Measurements from ENCODE around the gene FAM170B.

The FAM170B gene

GRCh38 chr10:49107111-49107886 is 26.5 kb downstream of the FAM170B start:
- DNase-seq (ENCODE audit: low read depth in 2 of 2, low spot score in 1 of 2): no peak

GRCh38 chr10:49106451-49106850 is 27.4 kb downstream of the FAM170B start:
- DNase-seq (ENCODE audit: low read depth in 2 of 2, low spot score in 1 of 2): no peak

GRCh38 chr10:49105076-49105475 is 28.7 kb downstream of the FAM170B start:
- no peak for DNase-seq (ENCODE audit: low read depth in 2 of 2, low spot score in 1 of 2)

- DNase-seq (ENCODE audit: low read depth in 2 of 2, low spot score in 1 of 2): no peak
Measured at GRCh38 chr10:49104323-49104722, 29.5 kb downstream of the FAM170B start.

GRCh38 chr10:49103761-49104160 is 30.1 kb downstream of the FAM170B start:
- no peak for DNase-seq (ENCODE audit: low read depth in 2 of 2, low spot score in 1 of 2)

- no peak for DNase-seq (ENCODE audit: low read depth in 2 of 2, low spot score in 1 of 2)
Measured at GRCh38 chr10:49099046-49099445, 34.8 kb downstream of the FAM170B start.

GRCh38 chr10:49096890-49097445 is 36.9 kb downstream of the FAM170B start:
- DNase-seq (ENCODE audit: low read depth in 2 of 2, low spot score in 1 of 2): no peak

- no peak for DNase-seq (ENCODE audit: low read depth in 2 of 2, low spot score in 1 of 2)
Measured at GRCh38 chr10:49094646-49095045, 39.2 kb downstream of the FAM170B start.

GRCh38 chr10:49093922-49094321 is 39.9 kb downstream of the FAM170B start:
- DNase-seq (ENCODE audit: low read depth in 2 of 2, low spot score in 1 of 2): no peak

- no peak for DNase-seq (ENCODE audit: low read depth in 2 of 2, low spot score in 1 of 2)
Measured at GRCh38 chr10:49092477-49092876, 41.3 kb downstream of the FAM170B start.

- no peak for DNase-seq (ENCODE audit: low read depth in 2 of 2, low spot score in 1 of 2)
Measured at GRCh38 chr10:49091450-49092210, 42.2 kb downstream of the FAM170B start.

GRCh38 chr10:49090696-49091380 is 43.0 kb downstream of the FAM170B start:
- DNase-seq (ENCODE audit: low read depth in 2 of 2, low spot score in 1 of 2): no peak

- DNase-seq (ENCODE audit: low read depth in 2 of 2, low spot score in 1 of 2): no peak
Measured at GRCh38 chr10:49090189-49090575, 43.6 kb downstream of the FAM170B start.

- no peak for DNase-seq (ENCODE audit: low read depth in 2 of 2, low spot score in 1 of 2)
Measured at GRCh38 chr10:49089557-49090188, 44.1 kb downstream of the FAM170B start.

- no peak for DNase-seq (ENCODE audit: low read depth in 2 of 2, low spot score in 1 of 2)
Measured at GRCh38 chr10:49089152-49089551, 44.7 kb downstream of the FAM170B start.

GRCh38 chr10:49086889-49087288 is 46.9 kb downstream of the FAM170B start:
- no peak for DNase-seq (ENCODE audit: low read depth in 2 of 2, low spot score in 1 of 2)

GRCh38 chr10:49083261-49083660 is 50.6 kb downstream of the FAM170B start:
- no peak for DNase-seq (ENCODE audit: low read depth in 2 of 2, low spot score in 1 of 2)

GRCh38 chr10:49082766-49083165 is 51.1 kb downstream of the FAM170B start:
- DNase-seq (ENCODE audit: low read depth in 2 of 2, low spot score in 1 of 2): no peak

- no peak for DNase-seq (ENCODE audit: low read depth in 2 of 2, low spot score in 1 of 2)
Measured at GRCh38 chr10:49081547-49082275, 52.1 kb downstream of the FAM170B start.

Data from stimulated activated CD8-positive, alpha-beta memory T cell treated with anti-CD3 and anti-CD28 coated beads, Interleukin-4, amount 100 ng/mL, for 4 hours (primary cell).